ENCODE data around the gene DPM3. TPM values are rescaled to one million over a fixed set of nuclear protein-coding genes. Genes with fewer than 3 reads are reported as not detected.

The DPM3 gene
- total and polyA plus RNA-seq, 2 of the 13 experiments (the other 11 are each of a cell fraction or from before 2014, with no cell fraction given): 23.2 to 53.4 TPM

DNA sequence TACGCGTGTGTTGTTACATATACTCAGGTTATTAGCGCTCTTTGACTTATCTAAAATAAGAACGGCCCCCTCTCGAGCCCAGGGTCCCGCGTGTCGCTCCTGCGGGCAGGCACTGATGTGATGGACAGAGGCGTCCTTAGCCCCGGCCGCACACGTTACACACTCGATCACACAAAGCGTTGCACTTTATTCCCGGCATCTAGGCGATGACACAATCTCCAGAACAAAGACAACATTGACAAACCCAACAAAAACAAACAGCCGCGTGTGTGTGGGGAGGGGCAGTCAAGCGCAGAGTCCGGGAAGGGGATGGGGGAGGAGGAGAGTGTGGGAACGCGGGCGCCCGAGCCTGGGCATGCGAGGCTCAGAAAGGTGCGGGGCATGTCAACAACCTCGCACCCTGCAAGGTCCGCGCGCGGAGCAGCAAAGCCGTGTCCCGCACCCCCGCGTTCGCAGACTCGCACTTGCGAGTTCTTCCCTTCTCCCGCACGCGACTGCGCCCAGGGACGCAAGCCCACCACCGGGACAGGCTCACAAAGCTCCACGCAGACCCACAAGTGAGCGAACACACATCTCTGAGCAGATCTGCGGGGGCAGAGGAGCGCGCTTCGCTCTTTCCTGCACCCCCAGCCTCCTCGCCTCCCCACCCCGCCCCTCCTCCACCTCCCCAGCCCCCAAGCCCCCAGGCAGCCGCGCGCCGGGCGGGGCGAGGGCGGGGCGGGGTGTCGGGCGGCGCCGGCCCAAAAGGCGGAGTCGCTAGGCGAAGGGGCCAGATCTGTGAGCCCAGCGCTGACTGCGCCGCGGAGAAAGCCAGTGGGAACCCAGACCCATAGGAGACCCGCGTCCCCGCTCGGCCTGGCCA is 13.0 kb downstream of the DPM3 start, which contains the start of gene EFNA1 (continued):
- TF ChIP-seq, protein P1, sequence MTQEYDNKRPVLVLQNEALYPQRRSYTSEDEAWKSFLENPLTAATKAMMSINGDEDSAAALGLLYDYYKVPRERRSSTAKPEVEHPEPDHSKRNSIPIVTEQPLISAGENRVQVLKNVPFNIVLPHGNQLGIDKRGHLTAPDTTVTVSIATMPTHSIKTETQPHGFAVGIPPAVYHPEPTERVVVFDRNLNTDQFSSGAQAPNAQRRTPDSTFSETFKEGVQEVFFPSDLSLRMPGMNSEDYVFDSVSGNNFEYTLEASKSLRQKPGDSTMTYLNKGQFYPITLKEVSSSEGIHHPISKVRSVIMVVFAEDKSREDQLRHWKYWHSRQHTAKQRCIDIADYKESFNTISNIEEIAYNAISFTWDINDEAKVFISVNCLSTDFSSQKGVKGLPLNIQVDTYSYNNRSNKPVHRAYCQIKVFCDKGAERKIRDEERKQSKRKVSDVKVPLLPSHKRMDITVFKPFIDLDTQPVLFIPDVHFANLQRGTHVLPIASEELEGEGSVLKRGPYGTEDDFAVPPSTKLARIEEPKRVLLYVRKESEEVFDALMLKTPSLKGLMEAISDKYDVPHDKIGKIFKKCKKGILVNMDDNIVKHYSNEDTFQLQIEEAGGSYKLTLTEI (CRISPR knock-in tag; conservative IDR thresholded peaks at IDR 0.05): no peak
- TF ChIP-seq BHLHE40 (IDR thresholded peaks at IDR 0.05; ENCODE audit: low read length) (peak; percentile 83), ZNF614 (CRISPR knock-in tag; IDR thresholded peaks at IDR 0.05; ENCODE audit: borderline replicate concordance) (peak; percentile 95), MATR3 (CRISPR knock-in tag; IDR thresholded peaks at IDR 0.05) (no peak), RXRB (CRISPR knock-in tag; IDR thresholded peaks at IDR 0.05; ENCODE audit: borderline replicate concordance) (peak; percentile 96), SP4 (CRISPR knock-in tag; IDR thresholded peaks at IDR 0.05) (peak; percentile 22; the same call in 1 of the 2 replicates), GFI1 (CRISPR knock-in tag; IDR thresholded peaks at IDR 0.05; ENCODE audit: borderline replicate concordance) (0 out of 2 replicates have a peak, but pooled peaks have one; percentile 34), JUN (CRISPR knock-in tag; IDR thresholded peaks at IDR 0.05) (peak; percentile 85), ZNF274 (CRISPR knock-in tag; IDR thresholded peaks at IDR 0.05) (no peak; the same call in 1 of the 2 replicates), MAFK (conservative IDR thresholded peaks at IDR 0.05 in 1 of 2, IDR thresholded peaks at IDR 0.05 in 1 of 2; ENCODE audit: low read length in 2 of 2) (no peak), ZNF558 (CRISPR knock-in tag; IDR thresholded peaks at IDR 0.05; ENCODE audit: borderline replicate concordance) (no peak; the same call in 1 of the 2 replicates), SPEN (CRISPR knock-in tag; IDR thresholded peaks at IDR 0.05; ENCODE audit: low read depth) (peak; percentile 89), ZNF446 (CRISPR knock-in tag; IDR thresholded peaks at IDR 0.05) (peak; percentile 83; the same call in 1 of the 2 replicates), RAD51 (IDR thresholded peaks at IDR 0.05; ENCODE audit: borderline replicate concordance) (no peak), RARG (CRISPR knock-in tag; IDR thresholded peaks at IDR 0.05; ENCODE audit: low read depth) (no peak), ZBTB8A (CRISPR knock-in tag; IDR thresholded peaks at IDR 0.05; ENCODE audit: borderline replicate concordance, low read depth) (no peak; the same call in 1 of the 2 replicates), AGO1 (IDR thresholded peaks at IDR 0.05; ENCODE audit: low read depth, low read length, poor library complexity, severe bottlenecking) (peak; percentile 68), NFKBIZ (CRISPR knock-in tag; IDR thresholded peaks at IDR 0.05) (peak; percentile 95), POLR2A (IDR thresholded peaks at IDR 0.05; ENCODE audit: insufficient read depth in 1 of 2, low read depth in 2 of 2, low read length in 2 of 2) (peak in 1 of 2 experiments; percentile 92; a peak in 2 of 4 replicates), RFX1 (IDR thresholded peaks at IDR 0.05) (no peak)
- TF ChIP-seq, protein P2, sequence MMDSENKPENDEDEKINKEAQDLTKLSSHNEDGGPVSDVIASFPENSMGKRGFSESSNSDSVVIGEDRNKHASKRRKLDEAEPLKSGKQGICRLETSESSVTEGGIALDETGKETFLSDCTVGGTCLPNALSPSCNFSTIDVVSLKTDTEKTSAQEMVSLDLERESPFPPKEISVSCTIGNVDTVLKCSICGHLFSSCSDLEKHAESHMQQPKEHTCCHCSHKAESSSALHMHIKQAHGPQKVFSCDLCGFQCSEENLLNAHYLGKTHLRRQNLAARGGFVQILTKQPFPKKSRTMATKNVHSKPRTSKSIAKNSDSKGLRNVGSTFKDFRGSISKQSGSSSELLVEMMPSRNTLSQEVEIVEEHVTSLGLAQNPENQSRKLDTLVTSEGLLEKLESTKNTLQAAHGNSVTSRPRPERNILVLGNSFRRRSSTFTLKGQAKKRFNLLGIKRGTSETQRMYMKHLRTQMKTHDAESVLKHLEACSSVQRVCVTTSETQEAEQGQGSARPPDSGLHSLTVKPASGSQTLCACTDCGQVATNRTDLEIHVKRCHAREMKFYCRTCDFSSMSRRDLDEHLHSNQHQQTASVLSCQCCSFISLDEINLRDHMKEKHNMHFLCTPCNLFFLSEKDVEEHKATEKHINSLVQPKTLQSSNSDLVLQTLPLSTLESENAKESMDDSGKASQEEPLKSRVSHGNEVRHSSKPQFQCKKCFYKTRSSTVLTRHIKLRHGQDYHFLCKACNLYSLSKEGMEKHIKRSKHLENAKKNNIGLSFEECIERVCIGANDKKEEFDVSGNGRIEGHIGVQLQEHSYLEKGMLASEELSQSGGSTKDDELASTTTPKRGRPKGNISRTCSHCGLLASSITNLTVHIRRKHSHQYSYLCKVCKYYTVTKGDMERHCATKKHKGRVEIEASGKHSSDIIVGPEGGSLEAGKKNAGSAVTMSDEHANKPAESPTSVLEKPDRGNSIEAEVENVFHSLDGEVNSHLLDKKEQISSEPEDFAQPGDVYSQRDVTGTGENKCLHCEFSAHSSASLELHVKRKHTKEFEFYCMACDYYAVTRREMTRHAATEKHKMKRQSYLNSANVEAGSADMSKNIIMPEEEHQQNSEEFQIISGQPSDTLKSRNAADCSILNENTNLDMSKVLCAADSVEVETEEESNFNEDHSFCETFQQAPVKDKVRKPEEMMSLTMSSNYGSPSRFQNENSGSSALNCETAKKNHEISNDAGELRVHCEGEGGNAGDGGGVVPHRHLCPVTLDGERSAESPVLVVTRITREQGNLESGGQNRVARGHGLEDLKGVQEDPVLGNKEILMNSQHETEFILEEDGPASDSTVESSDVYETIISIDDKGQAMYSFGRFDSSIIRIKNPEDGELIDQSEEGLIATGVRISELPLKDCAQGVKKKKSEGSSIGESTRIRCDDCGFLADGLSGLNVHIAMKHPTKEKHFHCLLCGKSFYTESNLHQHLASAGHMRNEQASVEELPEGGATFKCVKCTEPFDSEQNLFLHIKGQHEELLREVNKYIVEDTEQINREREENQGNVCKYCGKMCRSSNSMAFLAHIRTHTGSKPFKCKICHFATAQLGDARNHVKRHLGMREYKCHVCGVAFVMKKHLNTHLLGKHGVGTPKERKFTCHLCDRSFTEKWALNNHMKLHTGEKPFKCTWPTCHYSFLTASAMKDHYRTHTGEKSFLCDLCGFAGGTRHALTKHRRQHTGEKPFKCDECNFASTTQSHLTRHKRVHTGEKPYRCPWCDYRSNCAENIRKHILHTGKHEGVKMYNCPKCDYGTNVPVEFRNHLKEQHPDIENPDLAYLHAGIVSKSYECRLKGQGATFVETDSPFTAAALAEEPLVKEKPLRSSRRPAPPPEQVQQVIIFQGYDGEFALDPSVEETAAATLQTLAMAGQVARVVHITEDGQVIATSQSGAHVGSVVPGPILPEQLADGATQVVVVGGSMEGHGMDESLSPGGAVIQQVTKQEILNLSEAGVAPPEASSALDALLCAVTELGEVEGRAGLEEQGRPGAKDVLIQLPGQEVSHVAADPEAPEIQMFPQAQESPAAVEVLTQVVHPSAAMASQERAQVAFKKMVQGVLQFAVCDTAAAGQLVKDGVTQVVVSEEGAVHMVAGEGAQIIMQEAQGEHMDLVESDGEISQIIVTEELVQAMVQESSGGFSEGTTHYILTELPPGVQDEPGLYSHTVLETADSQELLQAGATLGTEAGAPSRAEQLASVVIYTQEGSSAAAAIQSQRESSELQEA (CRISPR knock-in tag; IDR thresholded peaks at IDR 0.05; ENCODE audit: not compliant biosample characterization): no peak
